Astrocyte of the spinal cord (primary cell): ENCODE data around the gene KLRB1.

Experiments used
- DNase-seq: peaks from one replicate; pipeline ENCODE4 v3.0.0; 2011; ENCODE audit warnings: low read depth, low spot score
- H3K4me3 ChIP-seq: 2 replicates; pipeline ENCODE4 v1.5.1; 2011; ENCODE audit warnings: low read depth, mild to moderate bottlenecking, low read length, moderate library complexity
- CTCF ChIP-seq: IDR thresholded peaks from 2 replicates; pipeline ENCODE4 v1.5.1; 2012; ENCODE audit warnings: low read depth, mild to moderate bottlenecking, low read length, inconsistent platforms
- in situ Hi-C: cut with HindIII; loops from 2 replicates; pipeline ENCODE4 v1.10.0; 2017; ENCODE audit warnings: low sequenced_read_pairs

Gene KLRB1

GRCh38 chr12:9607716-9608115, at the start of gene KLRB1:
TSS of gene KLRB1 (minus strand) at chr12:9607916. CDS start at chr12:9607839, 77 bp downstream.
- no peak for TF ChIP-seq CTCF
- in situ Hi-C loops, result no loop called here
- DNase-seq, result no peak
- H3K4me3 ChIP-seq, result no peak within 1 kb of the TSS

- no peak for TF ChIP-seq CTCF
- no peak overlapping the region for H3K4me3 ChIP-seq
- in situ Hi-C loops, result no loop called here
- peak; percentile 75 for DNase-seq
Measured at GRCh38 chr12:9651265-9651729, 43.6 kb upstream of the KLRB1 start.

- peak overlapping the region; percentile 61 for H3K4me3 ChIP-seq
- no peak for TF ChIP-seq CTCF
- in situ Hi-C loops, result no loop called here
- peak; percentile 22 for DNase-seq
Measured at GRCh38 chr12:9650151-9650576, 42.4 kb upstream of the KLRB1 start.

GRCh38 chr12:9649532-9649940, 41.8 kb upstream of the KLRB1 start:
- DNase-seq, result peak; percentile 8
- TF ChIP-seq CTCF, result no peak
- peak overlapping the region; percentile 61 for H3K4me3 ChIP-seq
- in situ Hi-C loops, result no loop called here

GRCh38 chr12:9648701-9649531, 41.2 kb upstream of the KLRB1 start:
- DNase-seq, result peak; percentile 4
- no peak for TF ChIP-seq CTCF
- peak overlapping the region; percentile 61 for H3K4me3 ChIP-seq
- in situ Hi-C loops, result no loop called here

GRCh38 chr12:9647825-9648700, 40.3 kb upstream of the KLRB1 start:
- in situ Hi-C loops, result no loop called here
- DNase-seq, result peak; percentile 80
- TF ChIP-seq CTCF, result no peak
- H3K4me3 ChIP-seq, result peak overlapping the region; percentile 61
